ENCODE results near the gene HSPG2. TPM values are rescaled to one million over a fixed set of nuclear protein-coding genes. Genes with fewer than 3 reads are reported as not detected.
A peak's percentile ranks its signal among the peaks of the same experiment; 100 is the strongest.
"Not testable (repeated sequence)": the region's sequence is repeated elsewhere in the genome, so short reads cannot be mapped to it uniquely, and the experiment has no call there.

HSPG2 gene
- total and polyA plus RNA-seq, 11 donors: 164 to 608 (median 304) TPM

DNA sequence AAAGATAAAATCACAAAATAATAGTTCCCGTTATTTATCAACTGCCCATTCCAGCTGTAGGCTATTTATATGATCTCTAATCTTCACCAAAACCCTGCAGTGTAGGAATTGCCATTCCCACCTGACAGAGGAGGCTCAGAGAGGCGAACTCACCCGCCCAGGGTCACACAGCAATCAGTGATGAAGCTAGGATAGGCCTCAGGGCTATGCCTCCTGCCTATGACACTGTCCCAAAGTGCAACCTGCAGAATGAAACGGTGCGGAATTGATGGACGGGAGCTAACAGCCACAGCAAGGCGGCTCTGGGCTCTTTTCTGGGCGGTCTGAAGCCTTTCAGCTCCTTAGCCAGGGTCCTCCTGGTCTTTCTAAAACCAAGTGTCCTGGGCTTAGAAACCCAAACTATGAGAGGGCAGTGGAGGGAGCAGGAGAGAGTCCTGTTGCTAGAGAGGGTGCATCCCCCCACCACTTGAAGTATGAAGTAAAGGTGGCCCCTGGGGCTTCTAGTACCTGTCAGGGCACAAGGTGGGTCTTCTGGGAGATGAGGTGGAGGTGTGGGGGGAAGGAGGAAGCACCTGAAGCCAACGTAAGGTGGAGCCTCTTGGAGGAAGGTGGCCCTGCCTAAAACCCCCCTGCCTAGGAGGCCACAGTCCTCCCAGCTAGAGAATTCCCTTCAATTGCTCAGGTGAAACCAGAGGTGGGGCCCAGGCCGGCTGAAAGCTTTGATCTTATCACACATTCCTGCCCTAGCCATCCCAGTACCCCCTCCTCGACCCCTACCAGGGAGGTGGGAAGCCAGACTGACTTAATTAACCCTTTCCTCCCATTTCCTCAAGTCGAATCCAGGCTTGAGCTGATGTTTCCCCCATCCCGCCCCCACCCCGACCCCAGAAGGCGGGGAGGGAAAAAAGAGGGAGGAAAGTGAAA lies 14.8 kb downstream of the HSPG2 start:
- ATAC-seq (no peak), DNase-seq (no peak)
- Histone ChIP-seq H3K9me3 (no peaks in the 10 kb centered on the region), H3K4me3 (no peak overlapping the region), H3K4me1 (peaks cover 24 to 100% (median 98%) of the 10 kb centered on the region in 12 donors), H3K27ac (peak overlapping the region; percentile 72 to 98 (median 91)), H3K36me3 (peaks cover 0 to 31% (median 0%) of the 10 kb centered on the region in 9 donors), H3K27me3 (no peaks in the 10 kb centered on the region)
- TF ChIP-seq POLR2A (IDR thresholded peaks at IDR 0.05): no peak
- TF ChIP-seq, protein P1, sequence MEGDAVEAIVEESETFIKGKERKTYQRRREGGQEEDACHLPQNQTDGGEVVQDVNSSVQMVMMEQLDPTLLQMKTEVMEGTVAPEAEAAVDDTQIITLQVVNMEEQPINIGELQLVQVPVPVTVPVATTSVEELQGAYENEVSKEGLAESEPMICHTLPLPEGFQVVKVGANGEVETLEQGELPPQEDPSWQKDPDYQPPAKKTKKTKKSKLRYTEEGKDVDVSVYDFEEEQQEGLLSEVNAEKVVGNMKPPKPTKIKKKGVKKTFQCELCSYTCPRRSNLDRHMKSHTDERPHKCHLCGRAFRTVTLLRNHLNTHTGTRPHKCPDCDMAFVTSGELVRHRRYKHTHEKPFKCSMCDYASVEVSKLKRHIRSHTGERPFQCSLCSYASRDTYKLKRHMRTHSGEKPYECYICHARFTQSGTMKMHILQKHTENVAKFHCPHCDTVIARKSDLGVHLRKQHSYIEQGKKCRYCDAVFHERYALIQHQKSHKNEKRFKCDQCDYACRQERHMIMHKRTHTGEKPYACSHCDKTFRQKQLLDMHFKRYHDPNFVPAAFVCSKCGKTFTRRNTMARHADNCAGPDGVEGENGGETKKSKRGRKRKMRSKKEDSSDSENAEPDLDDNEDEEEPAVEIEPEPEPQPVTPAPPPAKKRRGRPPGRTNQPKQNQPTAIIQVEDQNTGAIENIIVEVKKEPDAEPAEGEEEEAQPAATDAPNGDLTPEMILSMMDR (IDR thresholded peaks at IDR 0.05): no peak
- WGBS, 4 donors: 62 to 71% (median 63%) methylated on average over 15 of the region's 15 CpGs
- intact Hi-C loops (cut with DNase I): no loop called here

DNA sequence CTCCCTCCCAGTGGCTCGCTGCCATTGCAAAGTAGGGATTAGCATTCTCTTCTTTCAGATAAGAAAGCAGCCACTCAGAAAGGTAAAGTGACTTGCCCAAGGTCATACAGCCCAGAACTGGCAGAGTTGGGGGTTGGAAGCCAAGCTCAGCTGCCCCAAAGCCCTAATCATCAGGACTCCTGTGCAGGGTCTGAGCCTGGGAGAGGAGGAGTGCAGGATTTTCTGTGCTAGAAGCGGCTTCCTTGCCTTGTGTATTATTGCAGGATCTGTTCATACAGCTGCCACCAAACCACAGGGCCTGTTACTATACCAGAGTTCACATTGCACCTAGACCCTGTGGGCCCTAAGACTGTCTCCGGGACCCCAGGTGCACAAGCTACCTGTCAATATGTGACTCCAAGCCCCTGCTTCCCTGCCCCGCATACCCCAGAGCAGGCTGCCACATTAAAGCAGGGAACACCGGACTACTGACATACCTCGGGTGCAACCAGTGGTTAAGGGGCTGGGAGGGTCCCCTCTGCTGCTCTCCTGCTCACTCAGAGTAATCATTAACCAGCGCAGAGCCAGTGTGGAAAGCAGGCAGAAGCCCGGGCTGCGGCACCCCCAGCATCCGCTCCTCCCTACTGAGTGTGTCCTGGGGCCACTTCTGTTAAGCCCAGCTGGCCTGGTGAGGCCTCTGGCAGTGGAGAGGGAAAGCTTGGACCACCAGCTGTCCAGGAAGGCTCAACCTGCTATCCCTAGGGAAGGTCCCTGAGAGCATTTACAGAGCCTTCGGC lies 15.8 kb downstream of the HSPG2 start:
- H3K4me3 ChIP-seq: no peak overlapping the region
- H3K27ac ChIP-seq: peak overlapping the region; percentile 72 to 98 (median 91)
- no peak for TF ChIP-seq POLR2A (IDR thresholded peaks at IDR 0.05)
- TF ChIP-seq, protein P1 (IDR thresholded peaks at IDR 0.05): no peak
- ATAC-seq (peak in 3 of 4 donors; percentile 8 to 15 (median 12)), DNase-seq (peak in 2 of 5 donors; percentile 11 to 51)
- H3K4me1 ChIP-seq: peaks cover 17 to 100% (median 96%) of the 10 kb centered on the region in 12 donors
- 31 to 72% (median 62%) methylated on average over 6 to 11 of the region's 11 CpGs for WGBS, 4 donors
- H3K9me3 ChIP-seq: no peaks in the 10 kb centered on the region
- H3K36me3 ChIP-seq: peaks cover 0 to 40% (median 1%) of the 10 kb centered on the region in 9 donors
- H3K27me3 ChIP-seq: no peaks in the 10 kb centered on the region
- intact Hi-C loops (cut with DNase I): no loop called here

DNA sequence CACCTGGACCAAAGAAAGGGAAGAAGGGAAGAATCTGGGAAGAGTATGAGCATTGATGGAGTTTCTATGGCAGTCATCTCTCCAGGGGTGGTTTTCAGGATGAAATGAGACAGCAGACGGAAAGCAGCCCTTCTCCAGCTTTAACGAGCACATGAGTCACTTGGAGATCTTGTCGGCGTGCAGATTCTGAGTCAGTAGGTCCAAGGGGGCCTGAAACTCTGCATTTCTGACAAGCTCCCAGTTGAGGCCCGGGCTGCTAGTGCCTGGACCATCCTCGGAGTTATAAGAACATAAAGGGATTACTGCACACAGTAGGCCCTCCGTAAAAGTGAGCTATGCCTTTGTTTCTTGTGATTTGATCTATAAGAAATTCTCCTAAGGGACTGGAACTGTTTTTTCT lies 17.6 kb downstream of the HSPG2 start:
- TF ChIP-seq, protein P1 (IDR thresholded peaks at IDR 0.05): no peak
- TF ChIP-seq POLR2A (IDR thresholded peaks at IDR 0.05): no peak
- DNase-seq (no peak), ATAC-seq (peak in 1 of 4 donors; percentile 34)
- Histone ChIP-seq H3K9me3 (no peaks in the 10 kb centered on the region), H3K27me3 (no peaks in the 10 kb centered on the region), H3K4me3 (no peak overlapping the region), H3K4me1 (peaks cover 17 to 100% (median 96%) of the 10 kb centered on the region in 12 donors), H3K27ac (peak overlapping the region; percentile 72 to 98 (median 91)), H3K36me3 (peaks cover 0 to 49% (median 4%) of the 10 kb centered on the region in 9 donors)
- intact Hi-C loops (cut with DNase I): no loop called here
- WGBS, 4 donors: 62 to 74% (median 65%) methylated on average over 7 of the region's 7 CpGs

DNA sequence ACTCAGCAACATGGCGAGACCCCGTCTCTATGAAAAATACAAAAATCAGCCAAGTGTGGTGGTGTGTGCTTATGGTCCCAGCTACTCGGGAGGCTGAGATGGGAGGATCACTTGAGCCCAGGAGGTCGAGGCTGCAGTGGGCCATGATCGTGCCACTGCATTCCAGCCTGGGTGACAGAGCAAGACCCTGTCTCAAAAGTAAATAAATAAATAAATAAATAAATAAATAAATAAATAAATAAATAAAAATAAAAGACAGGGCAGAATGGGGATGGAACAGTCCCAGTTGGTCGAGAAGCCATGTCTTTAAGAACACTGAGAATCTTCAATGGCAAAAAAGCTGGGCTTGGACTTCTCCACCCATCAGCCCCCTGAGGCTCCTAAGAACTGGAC lies 19.9 kb downstream of the HSPG2 start:
- WGBS, 4 donors: 70 to 92% (median 84%) methylated on average over 6 of the region's 6 CpGs
- Histone ChIP-seq H3K36me3 (peaks cover 0 to 50% (median 4%) of the 10 kb centered on the region in 9 donors), H3K4me1 (peaks cover 22 to 100% (median 97%) of the 10 kb centered on the region in 12 donors), H3K27ac (peak overlapping the region in 11 of 12 donors; percentile 36 to 95 (median 64))
- intact Hi-C loops (cut with DNase I); H3K27me3 ChIP-seq; ATAC-seq; DNase-seq; H3K9me3 ChIP-seq; H3K4me3 ChIP-seq: not testable (repeated sequence)
